Stomach (tissue), 9 donors: ENCODE measurements around the gene ABT1. TPM values are rescaled to one million over a fixed set of nuclear protein-coding genes. Genes with fewer than 3 reads are reported as not detected.
A peak's percentile ranks its signal among the peaks of the same experiment; 100 is the strongest.

ENCODE experiments used
- DNase-seq, 2 donors: peaks; one replicate each; pipeline versions ENCODE4 v3.0.0 to v3.0.0-alpha.2; 2013 to 2019
- H3K27ac ChIP-seq, 5 donors: fragments of 200-600 bp in 4 of 5; sonication (generic) in 4 of 5; one replicate each; pipeline ENCODE4 v1.5.1; 2013 to 2019; ENCODE audit warnings: mild to moderate bottlenecking in 1 of 5, moderate library complexity in 1 of 5
- H3K27me3 ChIP-seq, 3 donors: fragments of 200-600 bp; sonication (generic); one replicate each; pipeline ENCODE4 v1.5.1; 2017 to 2019; ENCODE audit warnings: mixed run types in 1 of 3
- H3K36me3 ChIP-seq, 4 donors: fragments of 200-600 bp; sonication (generic); 1 replicate in 3 of 4; 2 replicates in 1 of 4; pipeline ENCODE4 v1.5.1; 2016 to 2019
- H3K4me1 ChIP-seq, 4 donors: fragments of 200-600 bp; sonication (generic); one replicate each; pipeline ENCODE4 v1.5.1; 2016 to 2019
- H3K4me3 ChIP-seq, 4 donors: fragments of 200-600 bp; sonication (generic) in 3 of 4; one replicate each; pipeline ENCODE4 v1.5.1; 2016 to 2019; ENCODE audit warnings: mild to moderate bottlenecking in 1 of 4
- H3K9me3 ChIP-seq, 4 donors: fragments of 200-600 bp; sonication (generic); one replicate each; pipeline ENCODE4 v1.5.1; 2016 to 2019
- EP300 ChIP-seq: sonication (generic); formaldehyde crosslinking; IDR thresholded peaks from one replicate; pipeline ENCODE4 v1.6.1; 2017; ENCODE audit warnings: antibody characterized with exemption
- POLR2A ChIP-seq, 4 donors: fragments of 450-650 bp; IDR thresholded peaks; one replicate each; pipeline ENCODE4 v1.6.1; 2016; ENCODE audit warnings: antibody characterized with exemption in 4 of 4, control low read depth in 2 of 4, mild to moderate bottlenecking in 1 of 4, moderate library complexity in 1 of 4
- POLR2AphosphoS5 ChIP-seq, 3 donors: sonication (generic); formaldehyde crosslinking; IDR thresholded peaks; one replicate each; pipeline ENCODE4 v1.6.1; 2016; ENCODE audit warnings: antibody characterized with exemption in 3 of 3
- WGBS, 5 donors: extraction: QIAGEN DNeasy Blood & Tissue Kit in 3 of 5; methylation state at CpG; one replicate each; pipeline versions ENCODE4 v1.1.5 to v1.1.7; 2013 to 2018; 5-methylcytosine and 5-hydroxymethylcytosine counted together
- intact Hi-C: fragments of 100-400 bp; cut with DNase I; formaldehyde crosslinking; loops from one replicate; pipeline ENCODE4 v1.15.1; 2023; ENCODE audit warnings: low total_unique reads
- polyA plus RNA-seq, 3 donors: library from polyadenylated mRNA; stranded (reverse); fragments of 200-250 nt; gene quantifications; one replicate each; pipeline ENCODE4 v1.2.3, GENCODE V29; 2013
- total RNA-seq, 5 donors: library from RNA; depleted of rRNA; stranded (reverse); fragments of >200 nt; gene quantifications; one replicate each; pipeline versions ENCODE4 v1.1.0 to v1.2.3, GENCODE V29; 2014 to 2016
- TF ChIP-seq, protein P1 (sequence below), 7 experiments: fragments of 450-650 bp in 4 of 7; fragments of 200-600 bp in 3 of 7; sonication (generic) in 3 of 7; IDR thresholded peaks; one replicate each; pipeline ENCODE4 v1.5.1; 2016 to 2019; ENCODE audit warnings: antibody characterized with exemption in 7 of 7, control low read depth in 2 of 7, mild to moderate bottlenecking in 1 of 7
- donor health status: healthy with polysubstance abuse.
- donor health status: Bipolar disorder and iron deficiency.
- donor health status: healthy.

Gene ABT1
- total and polyA plus RNA-seq, 8 donors: 7.2 to 18.0 (median 15.1) TPM; not detected in 1

DNA sequence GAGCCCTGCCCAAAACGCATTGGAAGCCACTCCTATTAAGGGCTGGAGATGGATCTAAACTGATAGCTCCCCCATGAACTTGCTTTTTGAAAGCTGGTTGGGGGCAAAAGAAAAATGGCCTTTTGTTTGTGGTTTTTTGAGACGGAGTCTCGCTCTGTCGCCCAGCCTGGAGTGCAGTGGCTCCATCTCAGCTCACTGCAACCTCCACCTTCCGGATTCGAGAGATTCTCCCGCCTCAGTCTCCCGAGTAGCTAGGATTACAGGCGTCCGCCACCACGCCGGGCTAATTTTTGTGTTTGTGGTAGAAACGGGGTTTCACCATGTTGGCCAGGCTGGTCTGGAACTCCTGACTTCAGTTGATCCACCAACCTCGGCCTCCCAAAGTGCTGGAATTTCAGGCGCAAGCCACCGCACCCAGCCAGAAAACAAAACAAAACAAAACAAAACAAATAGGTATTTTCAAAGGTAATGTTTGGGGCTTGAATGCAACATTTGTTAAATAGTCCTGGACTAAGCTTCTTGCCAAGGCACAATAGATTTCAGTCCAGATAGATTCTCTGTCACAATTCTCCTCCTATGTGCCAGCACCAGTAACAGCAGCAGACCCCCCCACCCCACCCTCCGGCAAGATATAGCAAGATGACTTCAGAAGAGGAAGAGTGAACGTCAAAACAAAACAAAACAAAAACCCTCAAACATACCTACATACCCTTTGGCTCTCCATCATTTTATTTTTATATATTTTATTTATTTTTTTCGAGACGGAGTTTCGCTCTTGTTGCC, 26.5 kb upstream of the ABT1 start:
- intact Hi-C loops: no loop called here
- H3K9me3 ChIP-seq: no peaks in the 10 kb centered on the region
- no peak for DNase-seq

DNA sequence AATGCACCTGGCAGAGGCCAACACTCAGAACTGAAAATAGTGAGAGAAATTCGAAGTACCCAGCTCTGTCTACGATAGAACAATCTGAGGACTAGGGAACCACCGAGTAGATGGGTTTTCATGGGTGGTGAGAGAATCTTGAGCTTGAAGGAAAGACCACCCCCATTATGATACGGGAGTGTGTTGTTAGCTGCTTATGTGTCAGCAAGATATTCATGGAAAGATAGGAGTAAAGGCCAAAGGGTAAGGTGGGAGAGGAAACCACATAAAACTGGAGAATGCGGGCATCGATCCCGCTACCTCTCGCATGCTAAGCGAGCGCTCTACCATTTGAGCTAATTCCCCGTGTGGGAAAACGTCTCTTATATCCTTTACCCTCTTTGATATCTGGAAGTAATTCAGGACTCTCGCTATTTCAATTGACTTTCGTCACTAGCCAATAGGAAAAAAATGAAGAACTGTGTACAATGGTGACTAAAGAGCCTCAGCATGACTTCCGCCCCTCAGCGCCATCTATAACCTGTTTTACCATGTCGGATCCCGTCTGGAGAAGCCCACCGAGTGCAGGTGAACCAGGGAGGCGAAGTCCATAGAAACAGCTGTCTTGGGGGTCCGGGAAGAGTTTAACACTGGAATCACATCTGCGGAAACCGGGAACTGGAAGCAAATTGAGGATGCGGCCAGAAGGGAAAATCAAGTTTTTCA, 25.0 kb upstream of the ABT1 start:
- no peak for TF ChIP-seq POLR2A (IDR thresholded peaks at IDR 0.05)
- peak in 1 of 3 donors; percentile 60 for TF ChIP-seq POLR2AphosphoS5 (IDR thresholded peaks at IDR 0.05)
- peak in 1 of 2 donors; percentile 86 for DNase-seq
- Histone ChIP-seq H3K36me3 (no peaks in the 10 kb centered on the region), H3K27ac (peak overlapping the region; percentile 15 to 69 (median 61)), H3K9me3 (no peaks in the 10 kb centered on the region), H3K4me3 (peak overlapping the region; percentile 27 to 48 (median 42)), H3K4me1 (peaks cover 10 to 33% (median 19%) of the 10 kb centered on the region in 4 donors), H3K27me3 (peaks cover 0 to 12% (median under 1%) of the 10 kb centered on the region in 3 donors)
- WGBS, 5 donors: 2 to 4% (median 4%) methylated on average over 24 of the region's 24 CpGs
- intact Hi-C loops: no loop called here

More for the DNA sequence above, 26.5 kb upstream of the ABT1 start:
- Histone ChIP-seq H3K27me3 (no peaks in the 10 kb centered on the region), H3K4me1 (peaks cover 10 to 27% (median 18%) of the 10 kb centered on the region in 4 donors), H3K4me3 (no peak overlapping the region), H3K27ac (no peak overlapping the region), H3K36me3 (no peaks in the 10 kb centered on the region)
- WGBS, 5 donors: 76 to 80% (median 79%) methylated on average over 21 of the region's 21 CpGs
- no peak for TF ChIP-seq POLR2A (IDR thresholded peaks at IDR 0.05)
- TF ChIP-seq EP300: no peak
- TF ChIP-seq POLR2AphosphoS5 (IDR thresholded peaks at IDR 0.05): no peak
- TF ChIP-seq, protein P1, sequence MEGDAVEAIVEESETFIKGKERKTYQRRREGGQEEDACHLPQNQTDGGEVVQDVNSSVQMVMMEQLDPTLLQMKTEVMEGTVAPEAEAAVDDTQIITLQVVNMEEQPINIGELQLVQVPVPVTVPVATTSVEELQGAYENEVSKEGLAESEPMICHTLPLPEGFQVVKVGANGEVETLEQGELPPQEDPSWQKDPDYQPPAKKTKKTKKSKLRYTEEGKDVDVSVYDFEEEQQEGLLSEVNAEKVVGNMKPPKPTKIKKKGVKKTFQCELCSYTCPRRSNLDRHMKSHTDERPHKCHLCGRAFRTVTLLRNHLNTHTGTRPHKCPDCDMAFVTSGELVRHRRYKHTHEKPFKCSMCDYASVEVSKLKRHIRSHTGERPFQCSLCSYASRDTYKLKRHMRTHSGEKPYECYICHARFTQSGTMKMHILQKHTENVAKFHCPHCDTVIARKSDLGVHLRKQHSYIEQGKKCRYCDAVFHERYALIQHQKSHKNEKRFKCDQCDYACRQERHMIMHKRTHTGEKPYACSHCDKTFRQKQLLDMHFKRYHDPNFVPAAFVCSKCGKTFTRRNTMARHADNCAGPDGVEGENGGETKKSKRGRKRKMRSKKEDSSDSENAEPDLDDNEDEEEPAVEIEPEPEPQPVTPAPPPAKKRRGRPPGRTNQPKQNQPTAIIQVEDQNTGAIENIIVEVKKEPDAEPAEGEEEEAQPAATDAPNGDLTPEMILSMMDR (IDR thresholded peaks at IDR 0.05): no peak

DNA sequence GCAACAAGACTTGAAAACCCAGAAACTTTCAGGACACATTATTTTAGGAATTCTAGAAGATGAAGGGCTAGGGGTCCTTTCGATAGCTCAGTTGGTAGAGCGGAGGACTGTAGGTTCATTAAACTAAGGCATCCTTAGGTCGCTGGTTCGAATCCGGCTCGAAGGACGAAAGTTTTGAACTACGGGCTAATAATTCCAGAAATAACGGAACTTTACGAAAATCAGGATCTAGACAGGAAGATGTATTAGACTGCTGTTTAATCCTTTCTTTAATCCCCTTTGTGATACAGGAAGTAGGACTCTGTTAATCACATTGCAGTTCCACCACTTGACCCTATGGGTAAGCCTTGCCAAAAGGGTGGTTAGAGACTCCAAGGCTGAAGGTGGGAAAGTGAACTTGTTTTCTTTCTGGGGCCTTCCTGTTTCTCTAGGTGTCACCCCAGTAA, 21.2 kb upstream of the ABT1 start:
- intact Hi-C loops: no loop called here
- 52 to 71% (median 63%) methylated on average over 10 of the region's 10 CpGs for WGBS, 5 donors
- H3K4me1 ChIP-seq: peaks cover 0 to 30% (median 12%) of the 10 kb centered on the region in 4 donors
- peaks cover 0 to 46% (median 17%) of the 10 kb centered on the region in 3 donors for H3K27me3 ChIP-seq
- no peak overlapping the region for H3K27ac ChIP-seq
- DNase-seq: no peak
- peaks cover 0 to 24% (median 15%) of the 10 kb centered on the region in 4 donors for H3K9me3 ChIP-seq
- no peak for TF ChIP-seq EP300
- TF ChIP-seq POLR2A (IDR thresholded peaks at IDR 0.05): no peak
- TF ChIP-seq, protein P1 (IDR thresholded peaks at IDR 0.05): no peak
- TF ChIP-seq POLR2AphosphoS5 (IDR thresholded peaks at IDR 0.05): no peak
- no peaks in the 10 kb centered on the region for H3K36me3 ChIP-seq
- no peak overlapping the region for H3K4me3 ChIP-seq

DNA sequence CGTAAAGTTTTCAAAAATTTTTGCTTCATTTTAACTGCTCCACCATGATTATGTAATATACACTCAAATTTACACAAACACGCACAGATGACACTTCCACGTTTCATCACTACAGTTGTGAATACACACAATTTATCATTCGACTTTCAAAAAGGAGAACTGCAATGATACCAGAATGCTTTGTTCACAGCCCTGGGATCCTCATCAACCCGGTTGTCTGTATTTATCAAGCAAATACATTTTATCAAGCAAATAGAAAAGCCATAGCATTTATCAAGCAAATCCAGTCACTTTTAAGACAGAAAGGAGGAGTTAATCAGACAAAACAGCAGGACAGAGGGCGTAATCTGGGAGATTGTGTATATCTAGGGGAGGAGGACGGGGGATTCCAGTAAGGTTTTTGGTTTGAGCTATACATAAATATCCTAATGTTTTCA, 20.3 kb upstream of the ABT1 start:
- no peak overlapping the region for H3K27ac ChIP-seq
- peaks cover 0 to 24% (median 15%) of the 10 kb centered on the region in 4 donors for H3K9me3 ChIP-seq
- intact Hi-C loops: no loop called here
- TF ChIP-seq POLR2A (IDR thresholded peaks at IDR 0.05): no peak
- TF ChIP-seq, protein P1 (IDR thresholded peaks at IDR 0.05): no peak
- no peak for DNase-seq
- 30 to 34% (median 33%) methylated on average over 7 of the region's 7 CpGs for WGBS, 5 donors
- peaks cover 0 to 52% (median 17%) of the 10 kb centered on the region in 3 donors for H3K27me3 ChIP-seq
- H3K36me3 ChIP-seq: no peaks in the 10 kb centered on the region
- peaks cover 0 to 30% (median 11%) of the 10 kb centered on the region in 4 donors for H3K4me1 ChIP-seq
- peak overlapping the region in 1 of 4 donors; percentile 35 for H3K4me3 ChIP-seq
